ENCODE measurements around the gene CIDEB.

The CIDEB gene

GRCh38 chr14:24332268-24332993 is 24.7 kb upstream of the CIDEB start:
- peak; percentile 86 for DNase-seq

- DNase-seq, result no peak
Measured at GRCh38 chr14:24331731-24332267, 24.0 kb upstream of the CIDEB start.

GRCh38 chr14:24330973-24331674 is 23.3 kb upstream of the CIDEB start:
- no peak for DNase-seq

DNA sequence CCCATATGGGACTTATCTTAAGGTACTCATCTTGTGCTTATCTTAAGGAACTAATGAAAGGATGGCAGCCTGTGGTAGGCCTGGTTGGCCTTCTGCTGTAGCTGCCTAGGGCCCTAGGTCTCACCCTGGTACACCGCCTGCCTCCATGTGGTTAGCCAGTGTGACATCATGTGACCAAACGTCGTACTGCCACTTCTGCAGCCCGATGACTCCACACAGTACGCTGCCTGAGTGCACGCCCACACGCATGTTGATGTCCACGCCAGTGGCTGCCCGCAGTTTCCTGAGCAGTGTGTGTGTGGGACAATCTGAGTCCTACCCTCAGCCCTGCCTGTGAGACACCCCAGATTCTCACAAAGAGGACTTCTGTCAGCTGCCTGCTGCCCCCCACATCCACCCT is 22.0 kb upstream of the CIDEB start:
- DNase-seq, result peak; percentile 69

- no peak for DNase-seq
Measured at GRCh38 chr14:24329073-24329663, 21.4 kb upstream of the CIDEB start.

DNA sequence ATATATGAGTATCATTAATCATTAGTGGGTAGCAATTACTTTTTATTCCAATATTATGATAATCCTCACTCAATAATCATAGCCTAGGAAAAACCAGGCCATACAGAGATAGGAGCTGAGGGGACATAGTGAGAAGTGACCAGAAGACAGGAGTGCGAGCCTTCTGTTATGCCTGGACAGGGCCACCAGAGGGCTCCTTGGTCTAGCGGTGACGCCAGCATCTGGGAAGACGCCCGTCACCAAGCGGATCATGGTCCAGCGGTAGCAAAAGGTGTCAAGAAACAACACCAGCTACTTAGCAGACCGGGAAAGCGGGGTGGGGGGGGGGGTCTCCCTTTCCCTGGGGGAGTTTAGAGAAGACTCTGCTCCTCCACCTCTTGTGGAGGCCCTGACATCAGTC is 20.1 kb upstream of the CIDEB start:
- DNase-seq, result peak; percentile 36

DNA sequence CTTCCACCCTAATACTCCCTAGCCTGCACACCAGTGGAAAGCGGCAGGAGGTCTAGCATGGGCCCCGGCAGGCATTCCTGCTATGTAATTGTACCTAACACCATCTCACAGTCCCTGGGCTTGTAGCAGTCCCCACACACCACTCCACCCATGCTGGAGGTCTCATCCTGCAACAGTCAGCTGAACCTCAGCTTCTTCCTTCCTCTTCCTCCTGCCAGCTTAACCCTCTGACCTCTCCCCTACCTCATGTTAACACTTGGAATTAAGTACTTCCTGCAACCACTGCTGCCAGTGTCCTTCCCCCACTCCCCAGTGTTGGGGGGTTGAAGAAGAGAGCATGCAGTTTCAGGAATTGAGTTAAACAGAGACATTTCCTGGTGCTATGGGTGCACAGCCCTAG is 19.5 kb upstream of the CIDEB start:
- no peak for DNase-seq

GRCh38 chr14:24325963-24326362 is 18.2 kb upstream of the CIDEB start:
- no peak for DNase-seq

DNA sequence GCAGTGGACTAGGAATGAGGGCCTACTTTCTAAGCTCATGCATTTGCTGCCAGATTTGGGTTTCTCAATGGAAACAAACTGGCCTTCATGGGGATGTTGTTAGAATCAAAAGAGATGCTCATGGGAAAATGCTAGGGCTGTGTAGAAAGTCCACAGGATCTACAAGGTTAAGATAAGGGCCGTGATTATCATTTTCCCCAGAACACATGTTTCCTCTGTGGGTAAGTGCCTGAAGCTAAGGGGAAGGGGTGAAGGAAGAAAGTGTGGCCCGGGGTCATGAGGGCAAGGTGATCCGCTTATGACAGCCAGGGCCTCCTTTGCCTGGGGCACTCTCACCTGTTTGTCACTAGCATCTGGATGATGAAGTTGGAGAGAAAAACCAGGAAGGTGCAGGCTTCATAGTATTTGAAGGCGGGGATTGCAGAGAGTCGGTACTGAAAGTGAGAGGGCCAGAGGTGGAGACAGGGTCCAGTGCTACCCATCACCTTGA is 17.3 kb upstream of the CIDEB start:
- no peak for DNase-seq

DNA sequence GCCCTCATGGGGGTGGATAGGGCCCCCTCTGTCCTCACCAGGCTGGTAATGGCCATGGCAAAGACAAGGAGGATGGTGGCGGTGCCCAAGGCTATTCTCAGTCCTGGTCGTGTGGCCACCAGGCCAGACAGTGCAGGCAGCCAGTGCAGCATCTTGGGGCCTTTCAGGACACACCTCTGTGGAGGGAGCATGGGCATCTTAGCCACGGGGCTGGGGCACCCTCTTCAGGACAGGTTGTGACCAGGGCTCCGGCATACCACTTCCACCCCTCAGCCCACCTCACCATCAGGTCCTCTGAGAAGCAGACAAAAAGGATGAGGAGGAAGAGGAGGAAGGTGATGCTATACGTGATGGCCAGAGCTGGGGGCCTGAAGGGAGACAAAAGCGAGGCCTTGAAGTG is 16.2 kb upstream of the CIDEB start:
- no peak for DNase-seq

- no peak for DNase-seq
Measured at GRCh38 chr14:24323341-24323740, 15.6 kb upstream of the CIDEB start.

DNA sequence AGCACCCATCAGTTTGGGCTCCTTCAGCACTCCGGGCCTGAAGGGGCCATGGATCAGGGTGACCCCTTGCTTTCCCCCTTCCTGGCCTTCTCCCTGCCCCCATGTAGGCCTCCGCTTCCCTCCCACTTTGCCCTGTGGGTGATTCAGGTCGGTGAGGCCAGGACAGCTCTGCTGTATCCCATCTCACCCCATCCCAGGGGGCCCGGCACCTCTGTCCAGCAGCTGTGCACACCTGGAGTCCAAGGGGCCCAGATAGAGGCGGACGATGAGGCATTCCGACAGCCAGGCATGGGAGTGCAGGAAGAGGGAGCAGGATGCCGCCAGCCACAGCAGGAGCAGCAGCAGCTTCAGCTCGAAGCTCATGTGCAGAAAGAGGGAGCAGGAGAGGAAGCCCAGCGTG is 14.9 kb upstream of the CIDEB start:
- DNase-seq, result no peak

- no peak for DNase-seq
Measured at GRCh38 chr14:24321212-24321975, 13.6 kb upstream of the CIDEB start.

DNA sequence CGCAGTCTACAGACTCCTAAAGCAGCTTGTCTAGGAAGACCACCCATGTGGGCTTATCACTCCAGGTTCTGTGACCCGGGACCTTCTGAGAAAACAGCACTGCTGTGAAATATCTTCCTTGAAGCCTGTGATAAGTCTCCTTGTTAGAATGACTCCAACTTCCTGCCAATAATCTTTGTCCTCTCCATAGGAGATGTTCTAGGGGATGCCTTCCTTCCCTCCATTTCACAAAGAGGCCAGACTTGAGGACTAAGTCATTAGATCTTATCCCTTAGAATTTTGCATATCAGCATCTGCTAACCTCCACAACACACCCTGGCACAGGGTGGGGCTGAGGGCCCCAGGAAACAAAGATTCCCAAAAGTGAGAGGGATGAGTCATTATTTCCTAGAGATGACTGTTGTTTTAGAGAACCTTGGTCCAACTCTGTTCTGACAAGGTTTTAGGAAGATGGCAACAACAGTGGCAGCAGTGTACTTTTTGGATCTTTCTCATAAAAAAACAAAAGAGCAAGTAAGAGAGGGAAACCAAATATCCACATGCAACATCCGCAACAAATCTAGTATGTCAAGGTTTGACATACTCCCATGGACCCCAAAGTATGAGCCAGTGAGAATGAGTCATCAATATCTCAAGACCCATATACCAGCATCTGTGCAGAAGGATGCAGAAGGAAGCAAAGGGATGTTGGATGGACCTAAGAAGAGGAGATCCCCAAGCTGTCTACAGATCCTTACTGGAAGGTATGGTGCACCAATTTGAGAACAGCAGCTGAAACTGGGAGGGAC is 9.6 kb upstream of the CIDEB start:
- DNase-seq, result no peak

GRCh38 chr14:24316597-24316950 is 8.8 kb upstream of the CIDEB start:
- no peak for DNase-seq

- no peak for DNase-seq
Measured at GRCh38 chr14:24315807-24316596, 8.2 kb upstream of the CIDEB start.

- DNase-seq, result no peak
Measured at GRCh38 chr14:24315243-24315806, 7.5 kb upstream of the CIDEB start.

DNA sequence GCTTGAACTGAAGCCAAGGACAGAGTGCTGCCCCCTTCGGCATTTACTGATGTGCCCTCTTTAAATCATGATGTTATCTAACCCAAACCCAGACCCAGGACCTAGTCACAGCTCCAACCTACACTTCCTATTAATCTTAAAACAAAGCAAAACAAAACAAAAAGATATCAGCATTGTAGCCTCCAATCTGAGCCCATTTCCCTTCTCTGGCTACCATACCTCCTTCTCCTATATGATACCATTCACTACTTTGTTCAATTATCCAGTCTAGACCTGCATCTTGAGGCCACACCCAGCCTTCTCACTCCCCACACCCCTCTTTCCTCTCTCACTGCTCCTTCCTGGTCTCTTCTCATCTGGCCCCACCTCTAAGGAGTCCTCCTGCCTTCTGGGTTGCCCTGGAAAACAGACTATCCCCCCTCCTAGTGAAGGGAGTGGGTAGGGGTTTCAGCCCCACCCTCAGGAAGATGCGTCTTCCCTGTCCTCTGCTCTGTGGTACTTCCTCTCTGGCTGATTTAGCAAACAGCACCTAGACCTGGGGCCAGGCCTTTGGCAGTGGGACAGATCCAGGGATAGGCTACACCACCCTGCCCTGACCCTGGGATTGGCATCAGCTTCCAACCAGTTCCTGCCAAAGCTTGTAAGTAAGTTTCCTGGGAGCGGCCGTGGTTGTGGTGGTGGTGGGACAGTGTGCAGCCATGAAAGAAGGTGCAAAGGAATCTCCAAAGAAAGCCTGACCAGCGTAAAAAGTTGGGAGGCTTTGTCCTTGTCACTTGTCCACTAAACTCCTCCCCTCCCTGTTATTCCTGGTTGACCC is 6.8 kb upstream of the CIDEB start:
- DNase-seq, result no peak

GRCh38 chr14:24313913-24314312 is 6.1 kb upstream of the CIDEB start:
- DNase-seq, result no peak

Measured in activated naive CD4-positive, alpha-beta T cell treated with Interleukin-2 at 50 U/mL for 16 hours (primary cell).